ENCODE results near the gene OR52H1.

OR52H1 gene

DNA sequence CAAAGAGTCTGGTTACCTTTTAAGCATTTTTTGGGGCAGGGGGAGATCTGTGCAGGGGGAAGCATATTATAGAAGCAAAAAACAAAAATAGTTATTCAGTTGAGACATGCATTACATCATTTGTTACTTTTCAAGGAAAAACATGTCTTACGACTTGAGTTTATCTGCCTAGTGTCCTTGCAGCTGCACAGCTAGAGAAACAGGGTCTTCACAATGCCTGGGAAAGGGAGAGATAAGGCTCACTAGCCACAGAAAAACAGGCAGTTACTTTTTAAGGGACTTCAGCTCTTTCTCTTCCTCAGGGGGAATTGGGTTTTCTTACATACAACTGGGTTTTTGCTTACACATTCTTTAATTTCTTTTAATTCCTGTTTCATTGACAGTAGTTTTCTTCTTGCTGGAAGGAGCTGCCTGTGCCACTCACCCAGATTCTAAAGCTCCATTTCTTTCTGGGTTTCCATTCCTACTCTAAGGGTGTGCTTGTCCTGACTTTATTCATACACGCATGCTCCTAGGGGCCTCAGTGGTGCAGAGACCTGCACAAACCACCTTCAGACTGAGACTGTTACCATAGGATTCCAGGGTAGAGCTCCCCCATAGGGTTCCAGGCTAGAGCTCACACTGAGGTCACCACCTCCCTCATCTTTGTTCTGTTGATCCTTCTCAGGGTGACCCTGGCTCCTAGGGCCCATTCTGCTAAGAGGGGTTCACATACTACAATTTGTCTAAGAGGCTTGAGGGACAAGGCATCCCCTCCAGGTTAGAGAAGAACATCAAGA, 17.1 kb downstream of the OR52H1 start:
- TF ChIP-seq OSR1 (CRISPR knock-in tag; IDR thresholded peaks at IDR 0.05): no peak
- TF ChIP-seq SNAI2 (CRISPR knock-in tag; IDR thresholded peaks at IDR 0.05): no peak
- no peak for TF ChIP-seq GLIS3 (CRISPR knock-in tag; IDR thresholded peaks at IDR 0.05)
- TF ChIP-seq, protein P1, sequence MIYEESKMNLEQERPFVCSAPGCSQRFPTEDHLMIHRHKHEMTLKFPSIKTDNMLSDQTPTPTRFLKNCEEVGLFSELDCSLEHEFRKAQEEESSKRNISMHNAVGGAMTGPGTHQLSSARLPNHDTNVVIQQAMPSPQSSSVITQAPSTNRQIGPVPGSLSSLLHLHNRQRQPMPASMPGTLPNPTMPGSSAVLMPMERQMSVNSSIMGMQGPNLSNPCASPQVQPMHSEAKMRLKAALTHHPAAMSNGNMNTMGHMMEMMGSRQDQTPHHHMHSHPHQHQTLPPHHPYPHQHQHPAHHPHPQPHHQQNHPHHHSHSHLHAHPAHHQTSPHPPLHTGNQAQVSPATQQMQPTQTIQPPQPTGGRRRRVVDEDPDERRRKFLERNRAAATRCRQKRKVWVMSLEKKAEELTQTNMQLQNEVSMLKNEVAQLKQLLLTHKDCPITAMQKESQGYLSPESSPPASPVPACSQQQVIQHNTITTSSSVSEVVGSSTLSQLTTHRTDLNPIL (CRISPR knock-in tag; IDR thresholded peaks at IDR 0.05; ENCODE audit: low read depth): no peak
- TF ChIP-seq ISL1 (CRISPR knock-in tag; IDR thresholded peaks at IDR 0.05): no peak
- no peak for TF ChIP-seq ESRRG (CRISPR knock-in tag; IDR thresholded peaks at IDR 0.05)
- no peak for TF ChIP-seq ZFP30 (CRISPR knock-in tag; IDR thresholded peaks at IDR 0.05)
- no peak for TF ChIP-seq BACH2 (CRISPR knock-in tag; IDR thresholded peaks at IDR 0.05; ENCODE audit: borderline replicate concordance)

DNA sequence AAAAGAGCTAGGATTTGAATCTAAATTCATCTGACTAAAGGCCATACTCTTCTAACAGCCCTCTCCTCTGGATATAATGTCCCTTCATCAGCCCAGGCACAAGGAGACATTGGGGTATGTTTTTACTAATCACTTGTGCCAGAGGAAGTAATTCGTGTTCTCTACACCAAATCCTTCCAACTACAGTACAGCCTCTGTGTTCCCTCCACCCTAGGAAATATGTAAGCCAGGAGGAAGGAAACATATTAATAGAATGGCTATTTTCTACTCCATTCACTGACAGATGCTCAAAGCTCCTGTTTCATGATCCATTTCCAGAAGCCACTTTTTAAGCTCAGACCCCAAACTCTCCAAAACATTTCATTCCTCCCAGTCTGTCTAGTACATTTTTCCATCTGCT, 19.8 kb downstream of the OR52H1 start:
- TF ChIP-seq BACH2 (CRISPR knock-in tag; IDR thresholded peaks at IDR 0.05; ENCODE audit: borderline replicate concordance) (no peak), ZNF8 (CRISPR knock-in tag; IDR thresholded peaks at IDR 0.05) (no peak), GLIS3 (CRISPR knock-in tag; IDR thresholded peaks at IDR 0.05) (no peak), ESRRG (CRISPR knock-in tag; IDR thresholded peaks at IDR 0.05) (no peak), TOX (CRISPR knock-in tag; IDR thresholded peaks at IDR 0.05; ENCODE audit: borderline replicate concordance) (no peak), POU6F1 (CRISPR knock-in tag; IDR thresholded peaks at IDR 0.05; ENCODE audit: borderline replicate concordance, low read depth) (no peak), PPARA (CRISPR knock-in tag; IDR thresholded peaks at IDR 0.05; ENCODE audit: borderline replicate concordance) (no peak), SNAI2 (CRISPR knock-in tag; IDR thresholded peaks at IDR 0.05) (no peak), CSDC2 (CRISPR knock-in tag; IDR thresholded peaks at IDR 0.05) (no peak), PATZ1 (CRISPR knock-in tag; IDR thresholded peaks at IDR 0.05; ENCODE audit: borderline replicate concordance) (no peak), ZNF70 (CRISPR knock-in tag; IDR thresholded peaks at IDR 0.05) (no peak), ISL1 (CRISPR knock-in tag; IDR thresholded peaks at IDR 0.05) (no peak), RARB (CRISPR knock-in tag; IDR thresholded peaks at IDR 0.05) (no peak), ARNTL (CRISPR knock-in tag; IDR thresholded peaks at IDR 0.05; ENCODE audit: borderline replicate concordance, low read depth) (no peak), OSR1 (CRISPR knock-in tag; IDR thresholded peaks at IDR 0.05) (no peak)
- TF ChIP-seq, protein P1 (CRISPR knock-in tag; IDR thresholded peaks at IDR 0.05; ENCODE audit: low read depth): no peak
- ATAC-seq: no peak

More for the DNA sequence above, 17.1 kb downstream of the OR52H1 start:
- no peak for ATAC-seq

DNA sequence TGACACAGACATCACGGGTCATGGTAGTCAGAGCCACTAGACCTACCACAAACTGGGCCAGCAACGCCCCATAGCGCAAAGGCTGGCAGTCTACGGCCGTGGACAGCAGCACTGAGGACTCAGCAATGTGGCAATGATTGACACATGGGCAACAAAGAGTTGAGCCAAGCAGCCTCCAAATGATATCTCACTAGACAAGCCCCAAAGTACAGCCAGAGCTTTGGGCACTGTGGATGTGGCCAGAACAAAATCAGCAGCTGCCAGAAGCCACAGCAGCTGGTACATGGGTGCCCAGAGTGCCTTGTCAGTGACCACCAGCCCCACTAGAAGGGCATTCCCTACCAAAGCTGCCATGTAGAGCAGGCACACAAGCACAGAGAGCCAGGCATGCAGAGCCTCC, 20.6 kb downstream of the OR52H1 start:
- no peak for ATAC-seq
- TF ChIP-seq POU6F1 (CRISPR knock-in tag; IDR thresholded peaks at IDR 0.05; ENCODE audit: borderline replicate concordance, low read depth): no peak

GRCh38 chr11:5524756-5525155, 23.6 kb downstream of the OR52H1 start:
- TF ChIP-seq BACH2 (CRISPR knock-in tag; IDR thresholded peaks at IDR 0.05; ENCODE audit: borderline replicate concordance) (no peak), TCF4 (CRISPR knock-in tag; IDR thresholded peaks at IDR 0.05; ENCODE audit: borderline replicate concordance) (no peak), ISL1 (CRISPR knock-in tag; IDR thresholded peaks at IDR 0.05) (no peak), TSHZ2 (CRISPR knock-in tag; IDR thresholded peaks at IDR 0.05) (no peak), CSDC2 (CRISPR knock-in tag; IDR thresholded peaks at IDR 0.05) (no peak), ZNF565 (CRISPR knock-in tag; conservative IDR thresholded peaks at IDR 0.05; ENCODE audit: low read depth) (no peak), TOX (CRISPR knock-in tag; IDR thresholded peaks at IDR 0.05; ENCODE audit: borderline replicate concordance) (no peak)
- ATAC-seq: no peak

All from SK-N-SH treated with all-trans-retinoic acid at 6 μM for 48 hours (cell line).